ENCODE measurements around the gene TNFRSF6B.

The TNFRSF6B gene

DNA sequence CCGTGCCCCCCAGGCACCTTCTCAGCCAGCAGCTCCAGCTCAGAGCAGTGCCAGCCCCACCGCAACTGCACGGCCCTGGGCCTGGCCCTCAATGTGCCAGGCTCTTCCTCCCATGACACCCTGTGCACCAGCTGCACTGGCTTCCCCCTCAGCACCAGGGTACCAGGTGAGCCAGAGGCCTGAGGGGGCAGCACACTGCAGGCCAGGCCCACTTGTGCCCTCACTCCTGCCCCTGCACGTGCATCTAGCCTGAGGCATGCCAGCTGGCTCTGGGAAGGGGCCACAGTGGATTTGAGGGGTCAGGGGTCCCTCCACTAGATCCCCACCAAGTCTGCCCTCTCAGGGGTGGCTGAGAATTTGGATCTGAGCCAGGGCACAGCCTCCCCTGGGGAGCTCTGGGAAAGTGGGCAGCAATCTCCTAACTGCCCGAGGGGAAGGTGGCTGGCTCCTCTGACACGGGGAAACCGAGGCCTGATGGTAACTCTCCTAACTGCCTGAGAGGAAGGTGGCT, 960 bp downstream of the TNFRSF6B start:
- no peak for DNase-seq (ENCODE audit: low read depth in 2 of 2)

DNA sequence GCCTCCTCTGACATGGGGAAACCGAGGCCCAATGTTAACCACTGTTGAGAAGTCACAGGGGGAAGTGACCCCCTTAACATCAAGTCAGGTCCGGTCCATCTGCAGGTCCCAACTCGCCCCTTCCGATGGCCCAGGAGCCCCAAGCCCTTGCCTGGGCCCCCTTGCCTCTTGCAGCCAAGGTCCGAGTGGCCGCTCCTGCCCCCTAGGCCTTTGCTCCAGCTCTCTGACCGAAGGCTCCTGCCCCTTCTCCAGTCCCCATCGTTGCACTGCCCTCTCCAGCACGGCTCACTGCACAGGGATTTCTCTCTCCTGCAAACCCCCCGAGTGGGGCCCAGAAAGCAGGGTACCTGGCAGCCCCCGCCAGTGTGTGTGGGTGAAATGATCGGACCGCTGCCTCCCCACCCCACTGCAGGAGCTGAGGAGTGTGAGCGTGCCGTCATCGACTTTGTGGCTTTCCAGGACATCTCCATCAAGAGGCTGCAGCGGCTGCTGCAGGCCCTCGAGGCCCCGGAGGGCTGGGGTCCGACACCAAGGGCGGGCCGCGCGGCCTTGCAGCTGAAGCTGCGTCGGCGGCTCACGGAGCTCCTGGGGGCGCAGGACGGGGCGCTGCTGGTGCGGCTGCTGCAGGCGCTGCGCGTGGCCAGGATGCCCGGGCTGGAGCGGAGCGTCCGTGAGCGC, 1.6 kb downstream of the TNFRSF6B start:
- DNase-seq (ENCODE audit: low read depth in 2 of 2), result no peak

DNA sequence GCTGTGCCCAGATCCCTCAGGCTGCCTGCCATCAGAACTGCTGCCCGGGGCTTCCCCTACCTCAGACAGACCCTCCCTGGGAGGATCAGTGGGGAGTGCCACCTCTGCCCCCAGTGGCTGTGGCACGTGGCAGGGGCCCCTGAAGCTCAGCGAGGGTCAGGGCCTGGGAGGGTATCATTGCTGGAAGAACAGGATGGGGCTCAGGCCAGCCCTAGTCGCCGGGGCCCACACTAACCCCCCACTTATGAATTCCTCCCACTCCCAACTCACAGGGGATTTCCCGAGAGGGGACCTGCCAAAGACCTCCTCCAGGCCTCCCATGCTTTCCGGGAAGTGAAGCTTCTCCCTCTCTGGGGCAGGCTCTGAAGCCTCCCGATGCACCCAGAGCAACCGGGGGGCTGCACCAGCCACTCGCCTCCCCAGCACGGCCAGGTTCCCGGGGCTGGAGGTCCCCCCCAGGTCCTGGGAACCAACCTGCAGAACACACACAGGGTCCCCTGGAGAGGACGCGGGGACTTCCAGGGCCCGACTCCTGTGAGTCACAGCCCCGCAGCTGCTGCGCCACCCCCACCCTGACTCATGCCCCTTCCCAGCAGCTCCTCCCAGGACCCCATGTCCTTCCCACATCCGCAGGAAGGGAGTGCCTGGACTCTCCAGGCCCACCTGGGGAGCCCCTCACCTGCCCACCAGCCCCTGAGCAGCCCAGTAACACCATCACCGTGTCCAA, 2.5 kb downstream of the TNFRSF6B start:
- peak; percentile 50 to 53 for DNase-seq (ENCODE audit: low read depth in 2 of 2)

DNA sequence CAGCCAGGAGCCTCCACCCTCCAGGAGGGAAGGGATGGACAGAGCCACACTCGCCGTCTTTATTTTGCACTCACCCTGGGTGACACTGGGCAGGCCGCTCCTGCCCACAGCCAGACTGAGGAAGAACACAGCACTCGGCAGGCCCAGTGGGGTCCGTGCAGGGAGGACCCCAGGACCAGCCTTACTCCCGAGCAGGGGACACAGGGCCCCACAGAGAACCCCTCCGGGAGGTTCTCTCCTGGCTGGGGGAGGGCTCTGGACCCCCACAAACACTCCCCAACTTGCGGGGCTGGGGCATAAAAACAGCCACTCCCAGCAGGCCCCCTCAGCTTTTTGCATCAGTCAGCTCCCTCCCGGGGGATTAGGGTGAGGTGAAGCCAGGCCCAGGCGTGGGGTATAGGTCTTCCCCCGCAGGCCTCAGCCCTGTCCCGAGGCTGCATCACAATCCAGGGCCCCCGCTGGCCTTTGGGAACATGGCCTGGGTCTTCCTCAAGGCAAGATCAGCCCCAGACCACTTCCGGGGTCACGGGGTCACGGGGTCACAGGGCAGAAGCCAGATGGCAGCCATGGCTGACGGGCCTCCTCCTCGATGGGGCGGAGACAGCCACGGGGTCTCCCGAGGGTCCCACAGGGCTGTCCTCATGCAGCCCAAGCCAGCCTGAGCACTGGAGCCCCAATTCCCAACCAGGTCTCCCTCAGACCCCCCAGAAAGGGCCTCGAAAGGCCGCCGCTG, 3.2 kb downstream of the TNFRSF6B start:
- DNase-seq (ENCODE audit: low read depth in 2 of 2), result no peak

DNA sequence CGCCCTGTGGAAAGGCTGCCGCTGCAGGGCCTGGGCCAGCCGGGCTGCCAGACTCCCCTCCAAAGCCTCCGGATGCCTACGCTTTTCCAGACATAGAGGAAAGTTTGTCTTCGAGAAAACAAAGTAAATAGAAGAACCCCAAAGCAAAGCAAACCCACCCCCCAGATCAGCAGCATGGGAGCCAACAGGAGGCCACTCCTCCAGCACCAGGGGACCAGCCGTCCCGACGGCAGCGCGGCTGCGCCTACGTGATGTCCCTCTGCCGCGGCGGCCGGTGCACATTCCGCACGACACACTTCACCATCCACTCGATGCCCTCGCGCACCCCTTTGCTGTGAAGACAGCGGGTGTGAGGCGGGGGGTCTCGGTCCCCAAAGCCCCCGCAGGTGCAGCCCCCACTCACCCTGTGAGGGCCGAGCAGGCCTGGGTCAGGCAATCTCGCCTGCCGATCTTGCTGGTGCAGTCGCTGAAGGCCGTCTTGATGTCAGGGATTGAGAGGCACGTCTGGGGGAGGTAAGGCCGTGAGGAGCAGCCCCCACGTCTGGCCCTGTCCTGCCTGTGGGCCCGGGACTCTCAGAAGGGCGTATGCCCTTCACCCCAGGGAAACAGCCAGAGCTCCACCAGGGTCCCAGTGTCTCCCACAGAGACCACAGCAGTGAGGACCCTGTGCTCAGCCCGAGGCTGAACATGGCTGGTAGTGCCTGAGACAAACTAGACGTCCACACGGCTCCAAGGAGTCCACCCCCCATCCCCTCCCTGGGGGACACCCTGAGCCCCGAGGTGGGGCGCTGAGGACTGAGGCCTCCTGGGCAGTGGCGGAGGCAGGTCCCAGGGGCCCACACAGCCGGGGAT, 4.0 kb downstream of the TNFRSF6B start:
- no peak for DNase-seq (ENCODE audit: low read depth in 2 of 2)

DNA sequence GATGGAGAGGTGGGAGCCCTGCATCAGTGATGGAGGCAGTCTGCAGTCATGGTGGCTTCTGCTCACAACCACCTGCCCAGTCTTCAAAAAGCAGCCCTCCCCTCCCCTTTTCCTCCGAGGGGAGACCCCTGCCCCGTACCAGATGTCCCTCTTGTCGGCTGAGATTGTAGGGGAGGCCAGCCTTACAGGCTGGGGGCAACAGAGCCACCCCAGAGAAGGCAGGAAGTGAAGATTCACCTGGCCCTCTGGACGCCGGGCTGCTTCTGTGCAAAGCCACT, 4.5 kb downstream of the TNFRSF6B start:
- no peak for DNase-seq (ENCODE audit: low read depth in 2 of 2)

DNA sequence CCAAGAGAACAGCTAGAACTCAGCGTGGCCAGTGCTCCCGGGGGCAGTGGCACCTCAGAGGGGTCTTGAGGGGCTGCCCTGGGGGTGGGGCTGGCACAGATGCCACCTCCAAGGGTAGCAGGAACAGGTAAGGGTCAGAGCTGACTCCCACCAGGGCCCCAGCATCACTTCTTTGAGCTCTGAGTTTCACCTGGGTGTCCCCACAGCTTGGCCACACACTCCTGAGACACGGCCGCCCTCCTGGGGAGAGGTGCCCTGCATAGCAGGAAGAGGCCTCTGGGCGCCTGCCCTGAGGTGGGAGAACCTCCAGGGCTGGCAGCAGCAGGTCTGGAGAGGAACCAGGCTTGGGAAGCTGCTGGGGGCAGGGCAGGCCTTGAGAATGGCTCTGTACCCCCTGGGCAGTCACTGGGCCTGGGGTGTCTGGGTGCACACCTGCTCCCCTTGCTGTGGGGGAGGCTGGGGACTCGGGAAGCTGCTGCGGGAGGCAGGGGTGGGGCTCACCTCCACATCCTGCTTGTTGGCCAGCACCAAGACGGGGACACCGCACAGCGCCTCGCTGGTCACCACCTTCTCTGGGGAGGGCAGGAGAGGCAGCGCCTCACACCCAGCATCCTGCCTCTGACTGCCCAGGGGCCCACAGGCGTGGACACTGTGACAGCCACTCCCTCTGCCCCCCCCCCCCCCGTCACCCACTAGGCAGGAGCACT, 5.0 kb downstream of the TNFRSF6B start:
- no peak for DNase-seq (ENCODE audit: low read depth in 2 of 2)

DNA sequence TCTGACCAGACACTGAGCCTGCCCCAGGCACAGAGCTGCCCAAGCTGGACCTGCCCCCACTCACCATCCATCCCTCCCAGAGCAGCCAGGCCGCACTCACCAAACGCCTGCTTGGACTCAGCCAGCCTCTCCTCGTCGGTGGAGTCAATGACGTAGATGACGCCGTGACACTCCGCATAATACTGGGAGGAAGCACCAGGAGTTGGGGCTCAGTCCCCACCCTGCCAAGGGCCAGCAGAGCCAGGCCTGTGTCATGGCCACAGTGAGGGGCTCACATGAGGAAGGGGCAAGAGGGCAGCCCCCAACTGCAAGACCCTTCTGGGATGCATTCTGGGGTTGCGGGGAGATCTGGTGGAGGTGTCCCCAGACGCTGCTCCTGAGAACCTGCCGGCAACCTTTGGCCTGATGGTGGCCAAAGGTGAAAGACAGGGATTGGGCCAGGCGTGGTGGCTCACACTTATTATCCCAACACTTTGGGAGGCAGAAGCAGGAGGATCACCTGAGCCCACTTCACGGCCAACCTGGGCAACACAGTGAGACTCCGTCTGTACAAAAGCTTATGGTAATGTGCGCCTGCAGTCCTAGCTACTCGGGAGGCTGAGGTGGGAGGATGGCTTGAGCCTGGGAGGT, 5.7 kb downstream of the TNFRSF6B start:
- no peak for DNase-seq (ENCODE audit: low read depth in 2 of 2)

DNA sequence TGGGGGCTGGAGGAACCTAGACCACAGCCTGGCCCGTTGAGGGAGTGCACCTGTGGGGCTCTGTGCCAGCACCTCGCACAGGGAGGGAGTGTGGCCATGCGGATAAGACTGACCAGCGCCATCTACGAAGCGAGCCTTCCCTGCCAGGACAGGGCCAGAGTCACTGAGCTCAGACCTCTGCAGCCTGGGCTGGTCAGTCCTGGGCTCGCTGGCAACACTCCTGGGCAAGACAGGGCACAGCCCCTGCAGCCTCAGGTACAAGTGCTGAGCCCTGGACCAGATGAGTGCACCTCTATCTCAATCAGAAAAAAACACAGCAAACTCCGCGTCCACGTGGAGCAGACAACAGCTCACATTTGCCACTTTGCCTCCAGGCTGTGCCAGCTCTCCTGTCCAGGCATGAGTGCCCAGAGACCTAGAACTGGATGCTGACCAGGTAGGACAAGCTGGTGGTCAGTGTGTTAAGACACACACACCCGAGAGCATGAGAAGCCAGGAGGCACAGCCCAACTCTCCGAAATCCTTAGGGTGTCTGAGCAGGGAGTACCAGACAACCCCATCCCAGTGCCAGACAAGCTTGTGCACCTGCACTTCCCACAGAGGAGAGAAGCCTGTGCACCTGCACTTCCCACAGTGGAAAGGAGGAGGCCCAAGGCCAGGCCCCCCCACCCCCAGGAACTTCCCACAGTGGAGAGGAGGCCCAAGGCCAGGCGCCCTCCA, 6.5 kb downstream of the TNFRSF6B start:
- no peak for DNase-seq (ENCODE audit: low read depth in 2 of 2)

DNA sequence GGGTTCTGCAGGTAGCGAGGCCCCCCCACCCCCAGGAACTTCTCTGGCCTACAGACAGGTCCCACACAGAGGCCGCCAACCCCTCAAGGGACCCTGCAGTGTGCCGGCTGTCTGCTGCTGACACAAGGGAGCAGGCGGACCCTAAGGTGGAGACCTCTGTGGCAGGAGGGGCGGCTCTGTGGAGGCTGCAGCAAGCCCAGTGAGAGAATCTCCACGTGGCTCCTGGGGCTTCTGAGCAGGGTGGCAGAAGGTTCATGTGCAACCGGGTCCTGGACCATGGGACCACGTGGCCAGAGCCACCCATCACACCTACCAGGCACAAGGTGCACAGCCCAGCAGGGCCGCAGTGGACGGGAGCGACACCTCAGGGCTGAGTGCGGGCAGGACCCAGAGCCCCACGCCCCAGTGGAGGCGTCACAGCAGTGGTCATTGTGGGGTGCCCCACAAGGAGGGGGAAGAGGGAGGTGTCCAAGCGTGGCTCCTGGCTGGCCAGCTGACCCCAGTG, 7.1 kb downstream of the TNFRSF6B start:
- no peak for DNase-seq (ENCODE audit: low read depth in 2 of 2)

DNA sequence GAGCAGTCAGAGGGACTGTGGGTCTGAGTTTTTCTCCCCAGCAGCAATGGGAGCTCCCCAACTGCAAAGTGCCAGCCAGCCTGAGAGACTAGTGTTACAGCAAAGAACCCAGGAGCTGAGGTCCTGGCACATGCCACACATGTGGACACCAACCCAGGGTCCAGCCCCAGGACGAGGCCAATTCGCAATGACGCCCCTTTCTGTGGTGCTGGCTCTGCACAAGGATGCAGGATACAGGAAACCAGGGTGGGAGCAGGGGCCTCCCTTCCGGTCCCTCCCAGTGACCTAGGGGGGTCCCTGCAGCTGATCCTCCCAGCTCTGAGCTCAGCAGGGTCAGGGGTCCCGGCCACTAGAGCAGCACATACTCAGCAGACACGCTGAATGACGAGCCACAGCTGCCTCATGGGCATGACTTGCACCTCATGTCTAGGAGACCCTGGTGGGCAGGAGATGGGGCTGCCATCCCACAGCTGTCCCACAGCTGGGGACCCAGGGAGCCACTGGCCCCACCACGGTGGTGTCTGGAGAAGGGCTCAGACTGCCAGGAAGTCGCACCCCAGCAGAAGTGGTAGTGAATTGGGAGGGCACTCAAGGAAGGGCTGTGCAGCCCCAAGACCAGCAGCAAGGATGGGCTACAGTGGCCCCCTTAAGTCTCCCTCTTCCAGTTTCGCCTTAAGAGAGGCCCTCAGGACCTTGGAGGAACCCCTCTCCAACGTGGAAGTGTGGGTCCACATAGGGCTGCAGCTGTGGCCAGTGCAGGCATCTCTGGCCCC, 7.7 kb downstream of the TNFRSF6B start:
- DNase-seq (ENCODE audit: low read depth in 2 of 2), result no peak

DNA sequence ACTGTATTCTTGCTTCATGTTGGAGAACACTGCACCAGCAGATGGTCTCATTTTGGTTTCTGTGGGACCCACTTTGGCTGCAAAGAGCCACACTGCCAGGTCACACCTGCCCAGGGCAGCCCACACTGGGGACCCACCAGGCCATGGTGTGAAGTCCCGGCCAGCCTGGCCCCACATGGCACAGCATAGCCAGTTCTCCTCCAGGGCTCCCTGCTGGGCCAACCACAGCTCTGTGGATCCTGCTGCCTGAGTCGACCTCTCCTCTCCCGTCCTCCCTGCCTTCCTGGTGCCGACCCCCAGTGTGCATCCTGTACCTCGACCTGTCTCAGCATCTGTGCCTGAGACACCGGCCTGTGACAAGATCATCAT, 8.3 kb downstream of the TNFRSF6B start:
- DNase-seq (ENCODE audit: low read depth in 2 of 2), result no peak

DNA sequence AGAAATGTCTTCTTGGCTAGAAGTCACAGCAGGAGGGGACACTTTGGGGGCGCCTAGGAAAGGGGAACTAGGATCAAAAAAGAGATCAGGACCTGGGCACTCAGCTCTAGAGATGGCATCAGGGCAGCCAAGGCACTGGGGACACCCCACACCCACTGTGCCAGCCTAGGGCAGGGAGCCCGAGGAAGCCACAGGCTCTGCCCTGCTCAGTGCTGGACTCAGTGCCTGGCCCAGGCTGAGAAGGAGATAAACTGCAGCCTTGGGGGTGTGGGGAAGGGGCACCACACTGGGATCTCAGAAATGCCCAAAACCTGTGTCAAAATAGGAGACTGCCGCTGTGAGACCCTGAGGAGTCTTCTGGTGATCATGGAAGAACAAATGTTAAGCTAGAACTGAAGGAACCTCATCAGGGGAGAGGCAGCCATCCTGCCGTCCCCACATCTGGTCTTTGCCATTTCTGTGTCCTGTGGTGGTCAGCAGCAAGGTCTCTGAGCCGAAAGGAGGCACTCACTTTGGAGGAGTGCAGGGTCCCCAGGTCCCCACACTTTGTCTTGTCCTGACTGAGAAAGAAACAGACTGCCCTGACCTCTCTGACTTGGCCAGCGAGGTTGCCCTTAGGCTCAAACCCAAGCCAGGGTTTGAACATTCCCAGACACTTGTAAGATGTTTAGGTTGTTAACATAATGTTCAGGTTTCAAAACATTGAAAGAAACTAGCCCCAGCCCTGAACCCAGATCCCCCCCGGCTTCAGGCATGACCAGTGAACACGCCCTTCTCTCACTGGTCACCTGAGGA, 9.0 kb downstream of the TNFRSF6B start:
- DNase-seq (ENCODE audit: low read depth in 2 of 2), result no peak

DNA sequence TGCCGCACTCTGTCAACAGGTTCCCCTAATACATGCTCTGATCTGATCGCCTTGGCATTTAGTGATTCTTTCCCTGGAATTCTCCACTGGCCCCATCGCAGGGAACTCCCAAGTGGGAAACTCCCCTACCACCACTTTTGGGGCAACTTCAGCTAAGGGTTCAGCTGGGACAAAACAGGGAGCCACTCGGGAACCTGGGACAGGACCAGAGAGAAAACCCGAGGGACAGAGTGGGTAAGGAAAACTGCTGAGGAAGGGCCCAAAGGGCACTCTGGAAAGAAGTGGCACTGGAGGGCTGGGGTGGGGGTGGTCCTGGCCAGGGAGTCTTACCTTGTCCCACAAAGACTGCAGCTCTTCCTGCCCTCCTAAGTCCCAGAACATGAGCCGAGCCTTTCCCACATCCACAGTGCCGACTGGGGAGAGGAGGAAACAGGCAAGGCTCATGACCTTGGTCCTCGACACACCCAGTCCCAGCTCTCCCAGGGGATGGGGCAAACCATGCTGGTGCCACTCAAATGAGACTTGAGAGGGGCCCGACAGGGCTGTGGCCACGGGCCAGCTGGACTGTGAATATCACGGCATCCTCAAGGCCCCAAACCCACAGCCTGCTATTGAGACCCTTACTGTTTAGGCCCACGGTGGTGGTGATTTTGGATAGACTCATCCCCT, 9.7 kb downstream of the TNFRSF6B start:
- no peak for DNase-seq (ENCODE audit: low read depth in 2 of 2)

DNA sequence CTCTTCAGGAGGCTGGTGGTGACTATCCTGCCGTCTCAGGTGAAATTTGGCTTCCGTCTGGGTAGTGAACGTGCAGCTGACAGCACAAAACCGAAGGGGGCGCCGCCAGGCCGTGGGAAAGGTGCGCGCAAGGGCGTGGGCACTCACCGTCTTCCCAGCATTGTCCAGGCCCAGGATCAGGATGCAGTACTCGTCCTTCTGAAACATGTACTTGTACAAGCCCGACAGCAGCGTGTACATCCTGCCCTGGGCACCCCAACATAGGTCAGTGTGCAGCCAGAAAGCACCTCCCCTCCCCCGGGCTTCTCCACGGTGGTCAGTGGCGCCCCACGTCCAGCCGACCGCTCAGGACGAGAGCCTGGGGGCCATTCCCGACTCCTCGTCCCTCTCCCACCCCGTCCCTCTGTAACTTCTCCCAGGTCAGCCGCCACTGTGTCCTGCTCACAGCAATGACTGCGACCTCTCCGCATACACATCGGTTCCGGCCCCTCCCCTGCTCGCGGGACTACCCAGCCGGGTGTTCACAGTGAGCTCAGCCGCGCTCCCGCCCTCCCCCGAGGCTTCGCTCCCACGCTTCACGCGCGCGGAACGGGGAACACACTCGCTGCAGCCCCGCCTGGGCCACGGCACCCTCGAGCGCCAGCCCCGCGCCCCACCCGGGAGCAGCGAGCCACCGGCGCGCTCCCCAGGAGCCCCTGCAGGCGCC, 10.6 kb downstream of the TNFRSF6B start:
- DNase-seq (ENCODE audit: low read depth in 2 of 2), result no peak

DNA sequence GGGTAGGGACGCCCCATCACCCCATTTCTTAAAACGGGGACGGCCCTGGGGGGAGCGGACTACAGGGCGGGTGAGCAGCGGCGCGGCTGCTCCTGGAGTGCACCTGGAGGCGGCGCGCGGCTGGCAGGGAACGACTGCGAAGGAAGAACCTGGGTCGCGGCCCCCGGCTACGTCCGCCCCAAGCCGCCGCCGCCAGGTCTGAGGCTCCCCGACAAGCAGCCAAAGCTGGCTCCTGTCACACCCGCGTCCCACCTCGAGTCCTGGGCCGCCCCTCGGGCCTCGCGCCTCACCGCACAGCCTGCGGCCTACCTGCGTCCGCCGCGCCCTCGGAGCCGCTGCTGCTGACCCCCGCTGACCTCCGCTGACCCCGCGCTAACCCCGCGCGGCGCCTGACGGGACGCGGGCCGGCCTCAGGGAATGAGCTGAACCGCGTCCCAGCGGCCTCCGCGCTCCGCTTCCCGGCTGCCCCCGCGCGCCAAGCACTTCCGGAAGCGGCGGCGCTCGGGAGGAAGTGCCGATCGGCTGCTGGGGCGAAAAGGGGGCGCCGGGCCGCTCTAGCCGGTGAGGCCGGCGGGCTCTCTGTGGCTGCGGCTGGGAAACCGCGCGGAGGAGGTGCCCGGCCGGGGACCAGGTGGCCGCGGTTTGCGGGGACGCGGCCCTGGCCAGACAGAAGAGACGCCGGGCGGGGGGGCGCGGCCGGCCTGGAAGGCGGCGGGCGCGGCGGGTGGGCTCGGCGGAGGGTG, 11.3 kb downstream of the TNFRSF6B start, which contains the start of the genes ARFRP1 and ZGPAT:
ARFRP1 (minus strand) TSS at position 419 of the 743 bp plus-strand sequence. CDS start 885 bp downstream, outside the sequence.
ZGPAT (plus strand) TSS at position 482 of the 743 bp plus-strand sequence. CDS start 542 bp downstream, outside the sequence.
- DNase-seq (ENCODE audit: low read depth in 2 of 2), result peak; percentile 81 to 84
